Endothelial cell of umbilical vein (primary cell): Measurements from ENCODE around the gene VPS51. TPM values are rescaled to one million over a fixed set of nuclear protein-coding genes. Genes with fewer than 3 reads are reported as not detected.
A peak's percentile ranks its signal among the peaks of the same experiment; 100 is the strongest.

Experiments
- BruUV-seq: library from RNA; stranded (reverse); fragments of 400-500 nt; replicated peaks from 2 replicates; lab custom pipeline; 2021; lab: Mats Ljungman, UMichigan
- CTCF ChIA-PET: fragments of 300-600, 350-600 bp; sonication (Branson Sonifier 250); formaldehyde crosslinking; loops from one replicate; lab custom pipeline; 2021; ENCODE audit warnings: antibody characterized with exemption, inconsistent platforms; lab: Charles Lee
- POLR2A ChIA-PET: fragments of 300-600, 350-600 bp; sonication (Branson Sonifier 250); formaldehyde crosslinking; loops from one replicate; lab custom pipeline; 2021; ENCODE audit warnings: antibody characterized with exemption, inconsistent platforms; lab: Charles Lee
- DNase-seq: peaks from one replicate; pipeline ENCODE4 v3.0.0-alpha.2; 2011; ENCODE audit warnings: low read depth, low spot score
- FAIRE-seq: peaks from 2 replicates; lab custom pipeline; 2011; peaks lifted over from hg19 to GRCh38; lab: Jason Lieb, UNC
- H2AFZ ChIP-seq: 2 replicates; pipeline ENCODE4 v1.6.0; 2012; ENCODE audit warnings: low read depth, low read length, control low read depth, inconsistent platforms
- H3K27ac ChIP-seq: 2 replicates; pipeline ENCODE4 v1.5.1; 2011; ENCODE audit warnings: low read depth, mild to moderate bottlenecking, control low read depth, low read length, moderate library complexity; ENCODE audit not compliant: insufficient read depth
- H3K27me3 ChIP-seq, 2 experiments: 2 replicates each; pipeline versions ENCODE4 v1.6.0 to v1.6.1; 2011; ENCODE audit warnings: low read length in 2 of 2, mixed read lengths in 1 of 2; ENCODE audit not compliant: control insufficient read depth in 2 of 2, insufficient read depth in 2 of 2
- H3K36me3 ChIP-seq, 2 experiments: 2 replicates in 1 of 2; 3 replicates in 1 of 2; pipeline ENCODE4 v1.5.1; 2011; ENCODE audit warnings: low read length in 2 of 2, mild to moderate bottlenecking in 1 of 2, moderate library complexity in 1 of 2; ENCODE audit not compliant: control insufficient read depth in 2 of 2, insufficient read depth in 2 of 2; ENCODE audit errors: extremely low read depth in 1 of 2
- H3K4me1 ChIP-seq: 3 replicates; pipeline ENCODE4 v1.5.1; 2011; ENCODE audit warnings: mild to moderate bottlenecking, low read length; ENCODE audit not compliant: control insufficient read depth, insufficient read depth; ENCODE audit errors: extremely low read depth
- H3K4me2 ChIP-seq: 2 replicates; pipeline ENCODE4 v1.6.1; 2011; ENCODE audit warnings: low read length, control low read depth, mixed read lengths; ENCODE audit not compliant: insufficient read depth
- H3K4me3 ChIP-seq, 3 experiments: fragments of 200-600 bp in 1 of 3; sonication (generic), shearing (Covaris generic) in 1 of 3; replicated peaks in 1 of 3; 2 replicates each; pipeline ENCODE4 v1.5.1; 2011 to 2016; ENCODE audit warnings: control low read depth in 3 of 3, low read length in 3 of 3, mild to moderate bottlenecking in 2 of 3, inconsistent platforms in 1 of 3, low read depth in 1 of 3, moderate library complexity in 1 of 3; ENCODE audit not compliant: insufficient read depth in 1 of 3
- H3K79me2 ChIP-seq: 2 replicates; pipeline ENCODE4 v1.6.0; 2012; ENCODE audit warnings: low read length, inconsistent platforms; ENCODE audit not compliant: control insufficient read depth, insufficient read depth
- H3K9ac ChIP-seq: replicated peaks from 2 replicates; pipeline ENCODE3; 2011; ENCODE audit warnings: low read length, control low read depth; ENCODE audit not compliant: insufficient read depth; ENCODE audit errors: extremely low read depth
- H3K9me1 ChIP-seq: replicated peaks from 3 replicates; pipeline ENCODE4 v1.6.0; 2011; ENCODE audit warnings: mild to moderate bottlenecking, low read length; ENCODE audit not compliant: control insufficient read depth, insufficient read depth; ENCODE audit errors: extremely low read depth
- H3K9me3 ChIP-seq: replicated peaks from 2 replicates; pipeline ENCODE4 v1.5.1; 2012; ENCODE audit warnings: low read length, inconsistent platforms; ENCODE audit not compliant: control insufficient read depth, insufficient read depth
- H4K20me1 ChIP-seq: replicated peaks from 2 replicates; pipeline ENCODE3; 2011; ENCODE audit warnings: mild to moderate bottlenecking, low read length; ENCODE audit not compliant: control insufficient read depth, insufficient read depth; ENCODE audit errors: extremely low read depth
- EZH2 ChIP-seq: IDR thresholded peaks from 2 replicates; pipeline ENCODE4 v1.6.1; 2012; ENCODE audit warnings: borderline replicate concordance, low read depth, mild to moderate bottlenecking, moderate library complexity, low read length, inconsistent platforms; ENCODE audit not compliant: severe bottlenecking
- FOS ChIP-seq: IDR thresholded peaks from 2 replicates; pipeline ENCODE4 v1.6.1; 2011; ENCODE audit warnings: mild to moderate bottlenecking, low read length, moderate library complexity, borderline replicate concordance; ENCODE audit not compliant: insufficient read depth
- GATA2 ChIP-seq: IDR thresholded peaks from 2 replicates; pipeline ENCODE4 v1.7.0; 2011; ENCODE audit warnings: low read depth, mild to moderate bottlenecking, moderate library complexity, mixed read lengths, low read length; ENCODE audit not compliant: insufficient read length, insufficient read depth
- MYC ChIP-seq: IDR thresholded peaks from one replicate; pipeline ENCODE4 v1.6.1; 2011; ENCODE audit warnings: mild to moderate bottlenecking, low read depth, low read length
- POLR2A ChIP-seq: IDR thresholded peaks from 2 replicates; pipeline ENCODE4 v1.6.1; 2012; ENCODE audit warnings: low read depth, mild to moderate bottlenecking, control low read depth, low read length
- POLR2AphosphoS5 ChIP-seq: IDR thresholded peaks from 2 replicates; pipeline ENCODE4 v1.6.1; 2012; ENCODE audit warnings: low read depth, mild to moderate bottlenecking, control low read depth, low read length, moderate library complexity; ENCODE audit not compliant: insufficient read depth
- dilution Hi-C: fragments of 300-500 bp; cut with MboI; formaldehyde crosslinking; loops from one replicate; pipeline ENCODE4 v1.15.0; 2019; ENCODE audit warnings: low sequenced_read_pairs; ENCODE audit not compliant: extremely low pct_ligation_motif_present
- intact Hi-C: fragments of 100-400 bp; cut with micrococcal nuclease; formaldehyde crosslinking; loops from one replicate; pipeline ENCODE4 v1.10.0; 2022
- polyA plus RNA-seq, 4 experiments: library from polyadenylated mRNA; depleted of rRNA in 3 of 4; stranded (reverse) in 3 of 4; unstranded in 1 of 4; fragments of >200 nt; gene quantifications; 2 replicates each; pipeline versions ENCODE4 v1.2.1 to v1.2.3, GENCODE V29; 2011 to 2012; ENCODE audit warnings: missing spikeins in 1 of 4
- total RNA-seq: library from RNA; stranded (reverse); gene quantifications from 2 replicates; pipeline ENCODE4 v1.2.3, GENCODE V29; 2021
- TF ChIP-seq, protein P1 (sequence below): IDR thresholded peaks from 2 replicates; pipeline ENCODE4 v1.6.1; 2011; ENCODE audit not compliant: insufficient read depth, insufficient read length
- TF ChIP-seq, protein P2 (sequence below), 2 donors: IDR thresholded peaks; 1 replicate in 1 of 2; 2 replicates in 1 of 2; pipeline ENCODE4 v1.5.1; 2011; ENCODE audit warnings: low read length in 2 of 2, mild to moderate bottlenecking in 2 of 2, moderate library complexity in 2 of 2, control low read depth in 1 of 2, inconsistent platforms in 1 of 2, low read depth in 1 of 2; ENCODE audit not compliant: insufficient read depth in 1 of 2; ENCODE audit errors: extremely low read depth in 1 of 2

Gene VPS51
- total and polyA plus RNA-seq, 2 donors (not counting 3 experiments of a cell fraction or from before 2014, with no cell fraction given), result 108 to 146 TPM

DNA sequence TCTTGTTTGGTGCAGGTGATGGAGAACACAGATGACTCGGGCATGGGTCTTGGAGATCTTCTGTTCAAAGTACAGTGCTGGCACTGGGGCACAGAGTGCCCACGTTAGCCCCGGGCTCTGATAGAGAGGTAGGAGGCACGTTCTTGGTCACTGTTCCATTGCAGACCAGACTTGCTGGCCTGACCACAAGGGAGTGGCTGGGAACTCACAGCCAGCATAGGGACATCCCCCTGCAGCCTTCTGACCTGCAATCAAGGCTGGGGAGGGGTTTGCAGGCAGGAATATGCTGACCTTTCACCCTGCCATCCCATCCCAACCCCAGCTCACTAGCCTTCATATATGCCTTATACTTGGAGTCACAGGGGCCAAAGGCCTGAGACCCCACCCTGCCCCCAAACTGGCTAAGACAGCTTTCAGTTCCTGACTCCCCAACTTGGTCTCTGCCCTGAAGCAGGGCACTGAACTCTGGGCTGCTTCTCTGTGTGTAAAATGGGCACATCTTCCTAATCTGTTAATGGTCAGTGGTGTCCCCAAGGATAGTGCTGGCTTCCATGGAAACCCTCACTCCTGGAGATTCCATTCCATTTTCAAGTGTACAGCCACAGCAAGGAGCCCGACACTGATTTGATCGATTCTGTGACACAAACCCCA lies 30.7 kb downstream of the VPS51 start:
- POLR2A ChIA-PET, result interaction anchor here (1.4 kb wide), 1 partner anchor 8 kb away, joined by 3 read pairs; no protein-coding TSS in a partner anchor
- no TSS peak for BruUV-seq
- Histone ChIP-seq H3K79me2 (peaks cover 16% of the 10 kb centered on the region), H3K4me2 (no peak overlapping the region), H3K27me3 (no peaks in the 10 kb centered on the region), H3K9me1 (no peaks in the 10 kb centered on the region), H4K20me1 (no peaks in the 10 kb centered on the region), H3K36me3 (peaks cover 11 to 50% of the 10 kb centered on the region in 2 experiments), H3K27ac (no peak overlapping the region), H3K4me3 (no peak overlapping the region), H3K9ac (no peak overlapping the region), H3K9me3 (no peaks in the 10 kb centered on the region), H3K4me1 (peaks cover 4% of the 10 kb centered on the region), H2AFZ (no peak overlapping the region)
- dilution Hi-C loops (no loop called here), intact Hi-C loops (no loop called here)
- no peak for DNase-seq
- CTCF ChIA-PET, result no interaction called here
- FAIRE-seq, result no peak
- peak; percentile 43 for TF ChIP-seq POLR2AphosphoS5
- TF ChIP-seq POLR2A, result no peak

DNA sequence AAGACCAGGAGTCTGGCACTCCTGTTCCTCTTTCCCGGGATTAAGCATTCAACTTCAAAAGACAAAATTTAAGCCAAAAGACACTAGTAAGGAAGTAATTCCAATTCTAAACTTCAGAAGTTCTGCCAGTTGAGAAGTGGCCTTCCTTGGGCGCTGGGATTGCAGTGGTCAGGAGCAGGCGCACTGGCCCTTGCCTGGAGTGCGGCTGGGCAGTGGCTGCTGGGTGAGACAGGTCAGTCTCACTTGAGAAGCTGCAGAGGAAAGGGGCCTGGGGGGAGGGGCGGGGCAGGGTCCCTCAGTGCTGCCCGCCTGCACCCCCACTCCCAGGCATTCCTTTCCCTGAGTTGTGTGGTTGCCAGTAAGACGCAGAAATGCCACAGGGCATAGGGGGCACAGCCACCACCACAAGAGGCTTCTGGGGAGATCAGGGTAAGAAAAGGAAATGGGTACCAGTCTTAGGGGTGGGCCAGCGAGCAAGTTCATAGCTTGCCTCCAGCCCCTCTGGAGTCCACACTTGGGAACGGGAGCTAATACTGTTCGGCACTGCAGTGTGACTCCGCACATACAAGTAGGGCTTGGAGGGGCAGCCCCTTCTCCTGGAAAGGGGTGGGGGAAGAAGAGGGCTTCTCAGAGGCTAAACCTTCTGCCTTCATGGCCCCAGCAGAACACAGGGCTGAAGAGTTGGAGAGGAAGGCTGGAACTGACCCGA lies 31.6 kb downstream of the VPS51 start:
- ChIA-PET CTCF (interaction anchor here (1.2 kb wide), 2 partner anchors 10 to 17 kb away, joined by 3 read pairs; partner anchors contain the start of gene ZNHIT2), POLR2A (interaction anchor here (1.5 kb wide), 1 partner anchor 10 kb away, joined by 4 read pairs; the partner anchor contains the start of gene ZNHIT2)
- Histone ChIP-seq H3K27me3 (no peaks in the 10 kb centered on the region), H3K4me3 (no peak overlapping the region), H3K9me3 (no peaks in the 10 kb centered on the region), H2AFZ (no peak overlapping the region), H3K36me3 (peaks cover 11 to 56% of the 10 kb centered on the region in 2 experiments), H3K4me2 (no peak overlapping the region), H3K9ac (no peak overlapping the region), H3K27ac (no peak overlapping the region), H3K9me1 (no peaks in the 10 kb centered on the region), H4K20me1 (no peaks in the 10 kb centered on the region), H3K79me2 (peaks cover 12% of the 10 kb centered on the region), H3K4me1 (peaks cover 4% of the 10 kb centered on the region)
- no TSS peak for BruUV-seq
- FAIRE-seq (no peak), DNase-seq (no peak)
- intact Hi-C loops (no loop called here), dilution Hi-C loops (no loop called here)
- TF ChIP-seq EZH2, result no peak
- no peak for TF ChIP-seq GATA2
- TF ChIP-seq FOS, result no peak
- no peak for TF ChIP-seq MYC
- TF ChIP-seq, protein P1, sequence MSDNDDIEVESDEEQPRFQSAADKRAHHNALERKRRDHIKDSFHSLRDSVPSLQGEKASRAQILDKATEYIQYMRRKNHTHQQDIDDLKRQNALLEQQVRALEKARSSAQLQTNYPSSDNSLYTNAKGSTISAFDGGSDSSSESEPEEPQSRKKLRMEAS, result no peak
- TF ChIP-seq, protein P2, sequence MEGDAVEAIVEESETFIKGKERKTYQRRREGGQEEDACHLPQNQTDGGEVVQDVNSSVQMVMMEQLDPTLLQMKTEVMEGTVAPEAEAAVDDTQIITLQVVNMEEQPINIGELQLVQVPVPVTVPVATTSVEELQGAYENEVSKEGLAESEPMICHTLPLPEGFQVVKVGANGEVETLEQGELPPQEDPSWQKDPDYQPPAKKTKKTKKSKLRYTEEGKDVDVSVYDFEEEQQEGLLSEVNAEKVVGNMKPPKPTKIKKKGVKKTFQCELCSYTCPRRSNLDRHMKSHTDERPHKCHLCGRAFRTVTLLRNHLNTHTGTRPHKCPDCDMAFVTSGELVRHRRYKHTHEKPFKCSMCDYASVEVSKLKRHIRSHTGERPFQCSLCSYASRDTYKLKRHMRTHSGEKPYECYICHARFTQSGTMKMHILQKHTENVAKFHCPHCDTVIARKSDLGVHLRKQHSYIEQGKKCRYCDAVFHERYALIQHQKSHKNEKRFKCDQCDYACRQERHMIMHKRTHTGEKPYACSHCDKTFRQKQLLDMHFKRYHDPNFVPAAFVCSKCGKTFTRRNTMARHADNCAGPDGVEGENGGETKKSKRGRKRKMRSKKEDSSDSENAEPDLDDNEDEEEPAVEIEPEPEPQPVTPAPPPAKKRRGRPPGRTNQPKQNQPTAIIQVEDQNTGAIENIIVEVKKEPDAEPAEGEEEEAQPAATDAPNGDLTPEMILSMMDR (IDR thresholded peaks at IDR 0.05; ENCODE audit: extremely low read depth in 1 of 2, insufficient read depth in 1 of 2, low read depth in 1 of 2, low read length in 2 of 2), result no peak
